CD4-positive, alpha-beta T cell (primary cell): ENCODE data around the gene PARVB. TPM values are rescaled to one million over a fixed set of nuclear protein-coding genes. Genes with fewer than 3 reads are reported as not detected.

Source experiments
- ATAC-seq: fragments of 200-7000 bp; cut with Tn5 transposase; one replicate; pipeline ENCODE4 v1.10.0; 2022; ENCODE audit warnings: mild to moderate bottlenecking; ENCODE audit not compliant: poor library complexity
- CTCF ChIA-PET: fragments of 350-600 bp; sonication (Branson Sonifier 250); formaldehyde crosslinking; loops from one replicate; lab custom pipeline; 2021; ENCODE audit warnings: antibody characterized with exemption, inconsistent platforms; lab: Charles Lee
- POLR2A ChIA-PET: fragments of 350-600 bp; sonication (Branson Sonifier 250); formaldehyde crosslinking; loops from one replicate; lab custom pipeline; 2021; ENCODE audit warnings: antibody characterized with exemption, inconsistent platforms; lab: Charles Lee
- DNase-seq, 14 experiments: peaks; one replicate each; pipeline ENCODE4 v3.0.0-alpha.2; 2013 to 2020; ENCODE audit warnings: mixed read lengths in 2 of 14
- H3K27ac ChIP-seq, 2 donors: one replicate each; pipeline versions ENCODE4 v1.5.1 to v1.7.0; 2013; ENCODE audit warnings: low read length in 2 of 2, low read depth in 1 of 2, mild to moderate bottlenecking in 1 of 2
- H3K27me3 ChIP-seq, 2 experiments: 1 replicate in 1 of 2; 2 replicates in 1 of 2; pipeline versions ENCODE4 v1.6.1 to v1.7.0; 2013; ENCODE audit warnings: low read length in 2 of 2, control low read depth in 1 of 2, mild to moderate bottlenecking in 1 of 2, moderate library complexity in 1 of 2; ENCODE audit not compliant: insufficient read depth in 2 of 2, control insufficient read depth in 1 of 2
- H3K36me3 ChIP-seq: one replicate; pipeline ENCODE4 v1.6.1; 2013; ENCODE audit warnings: low read length, control low read depth; ENCODE audit not compliant: insufficient read depth
- H3K4me1 ChIP-seq: one replicate; pipeline ENCODE4 v1.6.1; 2013; ENCODE audit warnings: low read length, control low read depth; ENCODE audit not compliant: insufficient read depth
- H3K4me3 ChIP-seq: one replicate; pipeline ENCODE4 v1.5.1; 2013; ENCODE audit warnings: mild to moderate bottlenecking, low read length, moderate library complexity
- H3K9me3 ChIP-seq, 2 experiments: 1 replicate in 1 of 2; 2 replicates in 1 of 2; pipeline versions ENCODE4 v1.6.1 to v1.7.0; 2013; ENCODE audit warnings: low read length in 2 of 2, mild to moderate bottlenecking in 2 of 2, control low read depth in 1 of 2, moderate library complexity in 1 of 2; ENCODE audit not compliant: control insufficient read depth in 1 of 2, insufficient read depth in 1 of 2
- H3K27ac Mint-ChIP-seq: one replicate; pipeline ENCODE4 v1.8.0; 2020; ENCODE audit warnings: mixed read lengths
- H3K27me3 Mint-ChIP-seq: one replicate; pipeline ENCODE4 v1.8.0; 2021; ENCODE audit warnings: mixed read lengths
- H3K36me3 Mint-ChIP-seq: one replicate; pipeline ENCODE4 v1.8.0; 2021; ENCODE audit warnings: low read depth, mixed read lengths
- H3K4me1 Mint-ChIP-seq: one replicate; pipeline ENCODE4 v1.8.0; 2021; ENCODE audit warnings: low read depth, mixed read lengths
- H3K4me3 Mint-ChIP-seq: one replicate; pipeline ENCODE4 v1.8.0; 2020; ENCODE audit warnings: mild to moderate bottlenecking, mixed read lengths
- H3K9me3 Mint-ChIP-seq: one replicate; pipeline ENCODE4 v1.8.0; 2020; ENCODE audit warnings: mixed read lengths
- CTCF ChIP-seq: fragments of 200-600 bp; IDR thresholded peaks from one replicate; pipeline ENCODE4 v1.8.0; 2022; ENCODE audit warnings: antibody characterized with exemption, mild to moderate bottlenecking
- intact Hi-C, 2 experiments: fragments of 100-400 bp; cut with DNase I in 1 of 2; cut with micrococcal nuclease in 1 of 2; formaldehyde crosslinking; loops; one replicate each; pipeline versions ENCODE4 v1.15.1 to v1.9.0; 2023 to 2025; cut with DNase I, micrococcal nuclease
- total RNA-seq, 174 experiments: library from RNA in 2 of 174; stranded (reverse) in 2 of 174; gene quantifications; one replicate each; pipeline ENCODE4 v1.2.3 and lab custom pipeline; 2021 to 2026

PARVB gene
- total RNA-seq, 2 experiments from 2014 or later = 6.2 to 6.4 TPM

DNA sequence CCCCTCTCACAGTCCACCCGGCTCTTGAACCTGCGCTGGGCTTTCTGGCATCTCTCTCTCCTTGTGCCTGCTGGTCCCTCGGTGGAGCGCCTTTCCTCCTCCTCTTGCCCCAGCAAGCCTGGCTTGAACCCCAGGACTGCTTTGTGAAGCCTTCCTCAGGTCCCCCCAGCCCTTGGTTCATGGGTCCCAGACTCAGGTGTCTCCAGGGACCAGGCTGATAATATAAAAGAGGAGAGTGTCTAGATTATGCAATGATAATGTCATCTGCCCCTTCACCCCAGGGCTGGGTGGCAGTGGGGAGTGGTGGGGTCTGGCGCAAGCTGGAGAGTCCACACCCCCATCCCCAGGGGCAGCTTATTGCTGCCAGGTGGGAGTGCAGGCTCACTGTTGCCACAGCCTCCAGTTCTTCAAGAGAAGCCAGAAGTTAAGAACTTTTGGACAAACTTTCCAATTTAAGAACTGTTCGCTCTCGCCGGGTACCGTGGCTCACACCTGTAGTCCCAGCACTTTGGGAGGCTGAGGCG, 120.0 kb downstream of the PARVB start:
- no peaks in the 10 kb centered on the region for H3K9me3 Mint-ChIP-seq
- CTCF ChIA-PET = no interaction called here

DNA sequence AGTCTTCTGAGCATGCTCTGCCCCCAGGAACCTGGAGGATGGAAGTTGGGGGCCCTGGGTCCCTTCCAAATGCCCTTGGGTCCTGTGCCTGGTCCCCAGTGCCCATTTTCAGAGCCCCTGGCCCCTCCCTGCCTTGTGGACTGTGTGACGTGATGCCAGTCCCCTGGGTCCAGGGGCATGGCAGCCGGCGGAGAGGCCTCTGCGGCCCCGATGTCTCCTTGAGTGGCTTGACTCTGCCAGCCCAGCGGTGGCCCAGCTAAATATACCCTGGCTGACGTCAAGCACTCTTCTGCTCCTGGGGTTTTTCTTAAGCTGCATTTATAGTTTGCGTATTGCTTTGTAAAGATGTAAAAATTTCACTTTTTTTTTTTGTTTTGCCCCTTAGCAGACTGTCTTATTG, 121.4 kb downstream of the PARVB start:
- DNase-seq = no peak
- no peaks in the 10 kb centered on the region for H3K4me1 Mint-ChIP-seq
- Histone ChIP-seq H3K27me3 (no peaks in the 10 kb centered on the region), H3K27ac (no peak overlapping the region), H3K36me3 (peaks cover 3% of the 10 kb centered on the region), H3K4me1 (no peaks in the 10 kb centered on the region), H3K4me3 (no peak overlapping the region), H3K9me3 (no peaks in the 10 kb centered on the region)
- no peak overlapping the region for H3K4me3 Mint-ChIP-seq
- H3K27me3 Mint-ChIP-seq = no peaks in the 10 kb centered on the region
- H3K36me3 Mint-ChIP-seq = no peaks in the 10 kb centered on the region
- no peak for ATAC-seq
- CTCF ChIA-PET = no interaction called here
- H3K9me3 Mint-ChIP-seq = no peaks in the 10 kb centered on the region
- intact Hi-C loops = loop anchor here in 1 of 2 experiments (10.0 kb wide), 1 partner anchor 439 kb away; no protein-coding TSS in a partner anchor
- POLR2A ChIA-PET = no interaction called here
- no peak overlapping the region for H3K27ac Mint-ChIP-seq
- TF ChIP-seq CTCF = no peak

More for the DNA sequence above, 120.0 kb downstream of the PARVB start:
- Mint-ChIP-seq H3K4me3 (no peak overlapping the region), H3K4me1 (no peaks in the 10 kb centered on the region), H3K36me3 (no peaks in the 10 kb centered on the region), H3K27ac (no peak overlapping the region), H3K27me3 (no peaks in the 10 kb centered on the region)
- H3K36me3 ChIP-seq = peaks cover 3% of the 10 kb centered on the region
- intact Hi-C loops = loop anchor here in 1 of 2 experiments (10.0 kb wide), 1 partner anchor 441 kb away; no protein-coding TSS in a partner anchor
- H3K4me1 ChIP-seq = no peaks in the 10 kb centered on the region
- ATAC-seq (no peak), DNase-seq (no peak)
- H3K9me3 ChIP-seq = no peaks in the 10 kb centered on the region
- H3K27me3 ChIP-seq = no peaks in the 10 kb centered on the region
- no peak for TF ChIP-seq CTCF
- POLR2A ChIA-PET = no interaction called here
- no peak overlapping the region for H3K4me3 ChIP-seq
- no peak overlapping the region for H3K27ac ChIP-seq

DNA sequence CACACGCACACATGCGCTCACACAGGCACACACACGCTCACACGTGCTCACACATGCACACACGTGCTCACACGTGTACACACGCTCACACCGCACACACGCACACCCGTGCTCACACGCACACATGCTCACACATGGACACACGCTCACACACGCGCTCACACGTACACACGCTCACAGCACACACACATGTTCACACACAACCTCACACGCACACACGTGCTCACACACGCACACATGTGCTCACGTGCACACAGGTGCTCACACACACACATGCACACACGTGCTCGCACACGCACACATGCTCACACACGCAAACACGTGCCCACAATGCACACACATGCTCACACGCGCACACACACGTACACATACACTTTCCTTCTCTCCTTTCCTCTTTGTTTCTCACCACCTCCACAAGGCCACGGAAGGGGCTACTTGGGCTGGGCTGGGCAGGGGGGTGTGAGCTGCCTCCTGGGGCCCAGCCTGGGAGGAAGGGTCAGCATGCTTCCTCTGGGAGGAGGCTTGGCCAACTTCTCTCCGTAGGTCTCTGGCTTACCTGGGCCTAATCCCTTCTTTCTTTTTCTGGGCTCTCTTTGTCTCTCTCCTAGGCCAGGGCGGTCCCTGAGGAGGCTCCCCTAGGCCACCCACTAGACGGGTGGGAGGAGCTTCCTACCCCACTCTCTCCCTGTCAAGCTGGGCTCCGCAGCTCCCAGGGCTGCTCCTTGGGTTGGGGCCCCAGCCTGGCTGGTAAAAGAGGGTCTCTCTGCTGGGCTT, 122.2 kb downstream of the PARVB start:
- H3K36me3 Mint-ChIP-seq = no peaks in the 10 kb centered on the region
- TF ChIP-seq CTCF = no peak
- Histone ChIP-seq H3K4me1 (no peaks in the 10 kb centered on the region), H3K9me3 (no peaks in the 10 kb centered on the region), H3K27me3 (no peaks in the 10 kb centered on the region), H3K36me3 (peaks cover 3% of the 10 kb centered on the region), H3K4me3 (no peak overlapping the region), H3K27ac (no peak overlapping the region)
- ChIA-PET CTCF (no interaction called here), POLR2A (no interaction called here)
- H3K9me3 Mint-ChIP-seq = no peaks in the 10 kb centered on the region
- no peaks in the 10 kb centered on the region for H3K27me3 Mint-ChIP-seq
- H3K4me1 Mint-ChIP-seq = no peaks in the 10 kb centered on the region
- DNase-seq = no peak
- intact Hi-C loops = loop anchor here in 1 of 2 experiments (10.0 kb wide), 1 partner anchor 439 kb away; no protein-coding TSS in a partner anchor
- no peak for ATAC-seq
- H3K4me3 Mint-ChIP-seq = no peak overlapping the region
- H3K27ac Mint-ChIP-seq = no peak overlapping the region
